GM12865 (cell line): ENCODE results near the gene MMS19.
"Not testable (repeated sequence)": the region's sequence is repeated elsewhere in the genome, so short reads cannot be mapped to it uniquely, and the experiment has no call there.

Experiments used
- DNase-seq: peaks from one replicate; pipeline ENCODE4 v3.0.0; 2010; ENCODE audit warnings: low read depth
- H3K4me3 ChIP-seq: 2 replicates; pipeline ENCODE4 v1.5.1; 2011; ENCODE audit warnings: mild to moderate bottlenecking, low read depth, low read length, control low read depth
- TF ChIP-seq, protein P1 (sequence below): IDR thresholded peaks from 2 replicates; pipeline ENCODE4 v1.5.1; 2011; ENCODE audit warnings: low read length, control low read depth, low read depth, inconsistent platforms; ENCODE audit not compliant: insufficient read depth; ENCODE audit errors: missing control alignments

MMS19 gene

DNA sequence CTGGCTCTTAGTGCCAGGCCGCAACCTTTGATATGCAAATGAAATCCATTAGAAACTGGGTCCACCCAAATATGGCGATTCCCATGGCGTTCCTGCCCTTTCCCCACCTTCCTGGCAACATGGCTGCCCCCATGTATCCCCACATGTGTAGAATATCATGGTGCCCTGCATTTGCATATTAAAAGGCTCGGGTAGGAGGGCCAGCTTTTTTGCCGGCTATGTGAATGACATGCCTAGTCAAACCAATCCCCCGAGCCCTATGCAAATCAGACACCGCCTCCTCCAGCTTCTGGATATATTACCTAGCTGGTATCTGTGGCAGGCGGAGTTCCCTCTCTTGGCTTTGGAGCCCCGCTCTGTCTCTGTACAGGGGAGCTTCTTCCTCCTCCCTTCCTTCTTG lies 18.3 kb downstream of the MMS19 start:
- no peak for DNase-seq
- TF ChIP-seq, protein P1, sequence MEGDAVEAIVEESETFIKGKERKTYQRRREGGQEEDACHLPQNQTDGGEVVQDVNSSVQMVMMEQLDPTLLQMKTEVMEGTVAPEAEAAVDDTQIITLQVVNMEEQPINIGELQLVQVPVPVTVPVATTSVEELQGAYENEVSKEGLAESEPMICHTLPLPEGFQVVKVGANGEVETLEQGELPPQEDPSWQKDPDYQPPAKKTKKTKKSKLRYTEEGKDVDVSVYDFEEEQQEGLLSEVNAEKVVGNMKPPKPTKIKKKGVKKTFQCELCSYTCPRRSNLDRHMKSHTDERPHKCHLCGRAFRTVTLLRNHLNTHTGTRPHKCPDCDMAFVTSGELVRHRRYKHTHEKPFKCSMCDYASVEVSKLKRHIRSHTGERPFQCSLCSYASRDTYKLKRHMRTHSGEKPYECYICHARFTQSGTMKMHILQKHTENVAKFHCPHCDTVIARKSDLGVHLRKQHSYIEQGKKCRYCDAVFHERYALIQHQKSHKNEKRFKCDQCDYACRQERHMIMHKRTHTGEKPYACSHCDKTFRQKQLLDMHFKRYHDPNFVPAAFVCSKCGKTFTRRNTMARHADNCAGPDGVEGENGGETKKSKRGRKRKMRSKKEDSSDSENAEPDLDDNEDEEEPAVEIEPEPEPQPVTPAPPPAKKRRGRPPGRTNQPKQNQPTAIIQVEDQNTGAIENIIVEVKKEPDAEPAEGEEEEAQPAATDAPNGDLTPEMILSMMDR, result no peak
- H3K4me3 ChIP-seq, result no peak overlapping the region

DNA sequence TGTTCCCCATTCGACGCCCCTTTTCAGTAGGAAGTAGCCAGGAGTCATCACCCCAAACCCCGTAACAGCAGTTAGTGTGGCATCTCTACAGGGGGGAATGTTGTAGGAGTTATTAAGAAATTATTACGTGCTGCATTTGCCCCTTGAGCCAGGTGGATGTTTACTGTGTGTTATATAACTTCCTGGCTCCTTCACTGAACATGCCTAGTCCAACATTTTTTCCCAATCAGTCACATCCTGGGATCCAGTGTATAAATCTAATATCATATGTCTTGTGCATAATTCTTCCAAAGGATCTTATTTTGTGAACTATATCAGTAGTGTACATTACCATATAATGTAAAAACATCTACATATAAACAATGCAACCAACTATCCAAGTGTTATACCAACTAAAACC lies 18.8 kb downstream of the MMS19 start:
- not testable (repeated sequence) for H3K4me3 ChIP-seq, DNase-seq

DNA sequence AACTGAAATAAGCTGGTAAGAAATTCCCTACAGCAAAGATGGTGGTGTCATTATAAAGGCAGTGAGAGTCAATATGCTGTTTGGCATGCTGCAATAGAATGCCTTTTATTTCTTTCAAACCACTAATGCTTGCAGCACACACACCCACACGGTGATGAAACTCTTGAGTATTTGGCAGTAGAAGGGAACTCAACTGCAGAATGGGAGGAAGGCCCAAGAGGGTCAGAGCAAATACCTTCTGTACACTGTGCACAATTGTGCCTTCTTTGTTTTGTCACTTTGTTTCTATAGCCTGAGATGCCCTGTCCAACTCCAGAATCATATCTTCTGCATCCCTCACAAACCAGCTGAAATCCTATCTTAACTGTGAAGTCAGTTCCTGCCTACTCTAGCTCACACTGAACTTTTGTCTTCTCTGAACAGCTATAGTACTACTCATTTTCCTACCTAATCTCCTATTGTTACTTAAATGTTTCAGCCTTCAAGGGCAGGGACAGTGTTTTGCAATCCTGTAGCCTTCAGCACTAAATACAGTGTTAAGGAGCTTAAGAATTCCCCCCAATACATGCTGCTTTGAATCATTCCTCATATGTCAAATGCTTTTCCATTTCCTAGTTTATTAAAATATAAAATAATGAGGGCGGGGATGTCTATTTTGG lies 22.2 kb downstream of the MMS19 start:
- TF ChIP-seq, protein P1, result no peak
- no peak for DNase-seq
- no peak overlapping the region for H3K4me3 ChIP-seq

DNA sequence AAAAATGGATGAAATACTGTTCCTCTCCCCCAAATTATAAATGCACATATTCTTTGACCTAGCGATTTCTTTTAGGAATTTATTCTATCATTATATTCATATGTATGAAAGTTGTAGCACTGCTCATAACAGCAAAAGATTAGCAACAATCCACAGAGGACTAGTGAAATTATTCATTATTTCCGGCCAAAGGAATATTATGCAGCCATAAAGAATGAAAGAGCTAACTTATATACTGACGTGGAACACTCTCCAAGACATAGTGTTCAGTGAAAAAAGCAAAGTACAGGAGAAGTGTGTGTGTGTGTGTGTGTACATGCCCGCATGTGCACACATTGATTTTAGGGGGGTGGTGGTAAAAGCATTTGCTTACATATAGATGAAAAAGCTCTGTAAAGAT lies 23.3 kb downstream of the MMS19 start:
- no peak for DNase-seq
- no peak overlapping the region for H3K4me3 ChIP-seq
- TF ChIP-seq, protein P1, result no peak

DNA sequence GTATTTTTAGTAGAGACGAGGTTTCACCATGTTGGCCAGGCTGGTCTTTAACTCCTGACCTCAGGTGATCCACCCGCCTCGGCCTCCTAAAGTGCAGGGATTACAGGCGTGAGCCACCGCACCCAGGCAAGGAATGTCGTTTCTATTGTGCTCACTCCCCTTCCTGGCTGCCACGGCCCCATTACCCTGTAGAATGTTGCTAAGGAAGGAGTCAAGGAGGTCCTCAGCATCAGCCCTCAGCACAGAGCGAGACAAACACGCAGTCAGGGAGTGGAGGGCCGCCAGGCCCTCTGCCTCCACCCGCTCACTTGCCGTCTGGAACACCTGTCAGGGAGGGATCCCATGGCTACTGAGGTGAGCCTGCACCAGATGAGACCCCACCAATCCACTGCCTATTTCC lies 29.4 kb downstream of the MMS19 start:
- DNase-seq, H3K4me3 ChIP-seq: not testable (repeated sequence)

- TF ChIP-seq, protein P1, result no peak
- peak; percentile 78 for DNase-seq
- H3K4me3 ChIP-seq, result no peak overlapping the region
Observed at GRCh38 chr10:97468162-97468561, 30.1 kb downstream of the MMS19 start.

DNA sequence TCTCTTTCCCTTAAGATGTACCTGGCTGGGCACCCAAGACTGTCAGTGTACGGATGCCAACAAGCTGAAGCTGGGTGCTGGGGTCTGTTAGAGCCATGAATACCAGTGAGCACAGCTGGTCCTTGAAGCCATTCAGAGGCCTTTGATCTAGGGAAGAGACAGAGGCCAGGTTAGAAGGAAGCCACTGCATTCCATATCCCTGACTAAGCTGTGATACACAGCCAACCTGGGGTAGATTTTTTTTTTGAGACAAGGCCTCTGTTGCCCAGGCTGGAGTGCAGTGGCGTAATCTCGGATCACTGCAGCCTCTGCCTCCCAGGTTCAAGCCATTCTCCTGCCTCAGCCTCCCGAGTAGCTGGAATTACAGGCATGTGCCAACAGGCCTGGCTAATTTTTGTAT lies 31.5 kb downstream of the MMS19 start:
- DNase-seq, result no peak
- no peak overlapping the region for H3K4me3 ChIP-seq
- TF ChIP-seq, protein P1, result no peak

GRCh38 chr10:97465982-97466381 lies 32.2 kb downstream of the MMS19 start:
- TF ChIP-seq, protein P1, result no peak
- no peak for DNase-seq
- no peak overlapping the region for H3K4me3 ChIP-seq
